CD4-positive, alpha-beta T cell treated with Interleukin-2 at 100 ng/mL for 4 hours (primary cell): ENCODE results near the gene ZNF418.
"Not testable (repeated sequence)": the region's sequence is repeated elsewhere in the genome, so short reads cannot be mapped to it uniquely, and the experiment has no call there.

Source experiments
- DNase-seq: peaks from one replicate; pipeline ENCODE4 v3.0.0-alpha.2; 2020; ENCODE audit warnings: low spot score

ZNF418 gene

GRCh38 chr19:57888560-57889231 lies 46.5 kb downstream of the ZNF418 start, which contains the start of gene ZNF814:
Gene ZNF814 (minus strand): TSS chr19:57889037. CDS start chr19:57888802, 235 bp downstream.
- peak; percentile 86 for DNase-seq

GRCh38 chr19:57888107-57888559 lies 47.1 kb downstream of the ZNF418 start:
- no peak for DNase-seq

- no peak for DNase-seq
Measured at GRCh38 chr19:57887195-57887941, 47.8 kb downstream of the ZNF418 start.

- no peak for DNase-seq
Measured at GRCh38 chr19:57886046-57886445, 49.2 kb downstream of the ZNF418 start.

- DNase-seq = not testable (repeated sequence)
Measured at GRCh38 chr19:57873883-57874799, 61.1 kb downstream of the ZNF418 start.

- no peak for DNase-seq
Measured at GRCh38 chr19:57872450-57872849, 62.8 kb downstream of the ZNF418 start.
